HG02852 (cell line): ENCODE measurements around the gene MOB2.

Experiments
- ATAC-seq: cut with Tn5 transposase; IDR thresholded peaks from one replicate; pipeline ENCODE4 v1.9.1; 2021; ENCODE audit warnings: mild to moderate bottlenecking, moderate library complexity; ENCODE audit not compliant: unreplicated experiment

Gene MOB2

DNA sequence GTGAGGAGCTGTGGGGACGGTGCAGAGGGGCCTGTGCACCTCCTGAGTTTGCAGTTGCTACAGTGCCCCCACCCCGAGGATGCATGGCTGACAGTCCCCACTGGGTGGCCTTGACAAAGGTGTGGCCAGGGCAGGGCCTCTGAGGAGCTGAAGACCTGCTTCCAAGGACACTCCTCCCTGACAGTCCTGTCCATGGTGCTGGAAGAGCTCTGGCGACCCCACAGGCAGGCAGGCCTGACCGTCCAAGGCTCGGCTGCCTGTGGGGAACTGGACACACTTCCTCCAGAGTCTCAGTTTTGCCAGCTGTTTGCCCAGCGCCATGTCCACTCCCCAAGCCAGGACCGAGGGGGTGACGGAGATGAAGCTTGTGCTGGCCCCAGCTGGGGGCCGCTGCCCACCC lies 64.1 kb downstream of the MOB2 start:
- ATAC-seq = no peak

DNA sequence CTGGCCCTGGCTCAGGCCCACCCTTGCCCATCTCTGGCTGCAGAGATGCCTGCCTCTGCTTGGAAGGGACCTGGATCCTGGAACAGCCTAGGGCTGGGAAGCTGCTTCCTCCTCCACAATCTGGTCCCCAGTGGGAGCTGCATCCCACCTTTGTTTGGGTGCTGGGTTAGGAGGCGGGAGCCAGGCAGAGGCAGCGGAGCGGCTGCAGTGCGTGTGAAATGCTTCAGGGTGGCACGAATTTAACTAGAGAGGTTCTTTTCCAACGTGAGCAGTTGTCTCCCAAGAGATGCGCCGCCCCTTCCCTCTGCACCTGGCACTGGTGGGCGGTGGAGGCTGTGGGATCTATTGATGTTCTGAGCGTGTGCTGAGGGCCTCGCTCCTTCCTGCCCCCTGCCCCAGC lies 65.3 kb downstream of the MOB2 start:
- ATAC-seq = no peak

DNA sequence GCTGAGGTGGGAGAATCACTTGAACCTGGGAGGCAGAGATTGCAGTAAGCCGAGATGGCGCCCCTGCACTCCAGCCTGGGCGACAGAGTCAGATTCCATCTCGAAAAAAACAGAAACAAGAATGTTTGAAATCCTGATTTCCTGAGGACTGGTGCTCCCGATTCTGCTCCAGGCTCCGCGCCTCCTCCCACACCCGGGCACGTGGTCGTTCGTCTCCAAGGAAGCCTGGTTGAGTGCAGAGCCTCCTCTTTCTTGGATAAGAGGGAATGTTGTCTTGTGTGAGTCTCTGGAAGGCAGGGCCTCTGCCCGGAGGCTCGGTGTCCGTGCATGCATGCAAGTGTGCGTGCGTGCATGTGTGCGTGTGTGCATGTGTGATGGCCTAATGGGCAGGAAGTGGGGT lies 66.8 kb downstream of the MOB2 start:
- ATAC-seq = no peak
